ENCODE data around the gene EVI5L.

Gene EVI5L

GRCh38 chr19:7867092-7867844 lies 37.2 kb downstream of the EVI5L start:
- TF ChIP-seq EZH2phosphoT487 (IDR thresholded peaks at IDR 0.05; ENCODE audit: borderline replicate concordance, low read length) = no peak
- TF ChIP-seq CTCF (IDR thresholded peaks at IDR 0.05; ENCODE audit: low read depth, low read length, poor library complexity, severe bottlenecking) = no peak

GRCh38 chr19:7868326-7868670 lies 38.3 kb downstream of the EVI5L start:
- H3K27me3 ChIP-seq (ENCODE audit: control insufficient read depth, low read length) = peaks cover 11% of the 10 kb centered on the region
- TF ChIP-seq EZH2phosphoT487 (IDR thresholded peaks at IDR 0.05; ENCODE audit: borderline replicate concordance, low read length) = no peak
- TF ChIP-seq CTCF (IDR thresholded peaks at IDR 0.05; ENCODE audit: low read depth, low read length, poor library complexity, severe bottlenecking) = no peak
- H4K20me1 ChIP-seq (ENCODE audit: control insufficient read depth, insufficient read depth, low read depth, low read length) = no peaks in the 10 kb centered on the region
- H3K9me2 ChIP-seq (replicated peaks; ENCODE audit: control insufficient read depth, low read length) = no peaks in the 10 kb centered on the region
- no peaks in the 10 kb centered on the region for H3K79me2 ChIP-seq (ENCODE audit: control insufficient read depth, low read length)
- H3K4me1 ChIP-seq (ENCODE audit: control insufficient read depth, low read length) = peaks cover 44% of the 10 kb centered on the region
- H3K9me3 ChIP-seq (ENCODE audit: control insufficient read depth, insufficient read depth, low read length) = no peaks in the 10 kb centered on the region; the same call in 1 of the 2 replicates
- no peak overlapping the region for H3K27ac ChIP-seq (ENCODE audit: low read depth, low read length)
- peak overlapping the region; percentile 75 for H3K4me3 ChIP-seq (ENCODE audit: low read length)
- peak overlapping the region; percentile 99 for H3K4me2 ChIP-seq (ENCODE audit: low read length)
- H3F3A ChIP-seq (ENCODE audit: control insufficient read depth, insufficient read depth) = peaks cover 9% of the 10 kb centered on the region
- H3K36me3 ChIP-seq (ENCODE audit: control insufficient read depth, low read length) = no peaks in the 10 kb centered on the region

More at GRCh38 chr19:7867092-7867844, 37.2 kb downstream of the EVI5L start:
- peaks cover 40% of the 10 kb centered on the region for H3K4me1 ChIP-seq (ENCODE audit: control insufficient read depth, low read length)
- no peaks in the 10 kb centered on the region for H3K36me3 ChIP-seq (ENCODE audit: control insufficient read depth, low read length)
- H3K79me2 ChIP-seq (ENCODE audit: control insufficient read depth, low read length) = no peaks in the 10 kb centered on the region
- H3K27ac ChIP-seq (ENCODE audit: low read depth, low read length) = no peak overlapping the region
- H3K27me3 ChIP-seq (ENCODE audit: control insufficient read depth, low read length) = peaks cover 11% of the 10 kb centered on the region
- peaks cover 9% of the 10 kb centered on the region for H3F3A ChIP-seq (ENCODE audit: control insufficient read depth, insufficient read depth)
- no peak overlapping the region for H3K4me3 ChIP-seq (ENCODE audit: low read length)
- H3K9me3 ChIP-seq (ENCODE audit: control insufficient read depth, insufficient read depth, low read length) = no peaks in the 10 kb centered on the region; the same call in 1 of the 2 replicates
- no peaks in the 10 kb centered on the region for H4K20me1 ChIP-seq (ENCODE audit: control insufficient read depth, insufficient read depth, low read depth, low read length)
- no peak overlapping the region for H3K4me2 ChIP-seq (ENCODE audit: low read length)
- H3K9me2 ChIP-seq (replicated peaks; ENCODE audit: control insufficient read depth, low read length) = no peaks in the 10 kb centered on the region

- peaks cover 44% of the 10 kb centered on the region for H3K4me1 ChIP-seq (ENCODE audit: control insufficient read depth, low read length)
- H3K4me2 ChIP-seq (ENCODE audit: low read length) = peak overlapping the region; percentile 99
- H3K79me2 ChIP-seq (ENCODE audit: control insufficient read depth, low read length) = no peaks in the 10 kb centered on the region
- no peak overlapping the region for H3K27ac ChIP-seq (ENCODE audit: low read depth, low read length)
- H3K9me2 ChIP-seq (replicated peaks; ENCODE audit: control insufficient read depth, low read length) = no peaks in the 10 kb centered on the region
- no peaks in the 10 kb centered on the region for H4K20me1 ChIP-seq (ENCODE audit: control insufficient read depth, insufficient read depth, low read depth, low read length)
- no peaks in the 10 kb centered on the region for H3K36me3 ChIP-seq (ENCODE audit: control insufficient read depth, low read length)
- peak overlapping the region; percentile 75 for H3K4me3 ChIP-seq (ENCODE audit: low read length)
- peaks cover 9% of the 10 kb centered on the region for H3F3A ChIP-seq (ENCODE audit: control insufficient read depth, insufficient read depth)
- TF ChIP-seq CTCF (IDR thresholded peaks at IDR 0.05; ENCODE audit: low read depth, low read length, poor library complexity, severe bottlenecking) = peak; percentile 74
- TF ChIP-seq EZH2phosphoT487 (IDR thresholded peaks at IDR 0.05; ENCODE audit: borderline replicate concordance, low read length) = no peak
- H3K27me3 ChIP-seq (ENCODE audit: control insufficient read depth, low read length) = peaks cover 17% of the 10 kb centered on the region
- no peaks in the 10 kb centered on the region; the same call in 1 of the 2 replicates for H3K9me3 ChIP-seq (ENCODE audit: control insufficient read depth, insufficient read depth, low read length)
Measured at GRCh38 chr19:7868671-7869452, 38.8 kb downstream of the EVI5L start.
